ENCODE results near the gene WNK1.

GRCh38 chr12:867905-868304 lies 115.5 kb downstream of the WNK1 start:
- TF ChIP-seq, protein P1, sequence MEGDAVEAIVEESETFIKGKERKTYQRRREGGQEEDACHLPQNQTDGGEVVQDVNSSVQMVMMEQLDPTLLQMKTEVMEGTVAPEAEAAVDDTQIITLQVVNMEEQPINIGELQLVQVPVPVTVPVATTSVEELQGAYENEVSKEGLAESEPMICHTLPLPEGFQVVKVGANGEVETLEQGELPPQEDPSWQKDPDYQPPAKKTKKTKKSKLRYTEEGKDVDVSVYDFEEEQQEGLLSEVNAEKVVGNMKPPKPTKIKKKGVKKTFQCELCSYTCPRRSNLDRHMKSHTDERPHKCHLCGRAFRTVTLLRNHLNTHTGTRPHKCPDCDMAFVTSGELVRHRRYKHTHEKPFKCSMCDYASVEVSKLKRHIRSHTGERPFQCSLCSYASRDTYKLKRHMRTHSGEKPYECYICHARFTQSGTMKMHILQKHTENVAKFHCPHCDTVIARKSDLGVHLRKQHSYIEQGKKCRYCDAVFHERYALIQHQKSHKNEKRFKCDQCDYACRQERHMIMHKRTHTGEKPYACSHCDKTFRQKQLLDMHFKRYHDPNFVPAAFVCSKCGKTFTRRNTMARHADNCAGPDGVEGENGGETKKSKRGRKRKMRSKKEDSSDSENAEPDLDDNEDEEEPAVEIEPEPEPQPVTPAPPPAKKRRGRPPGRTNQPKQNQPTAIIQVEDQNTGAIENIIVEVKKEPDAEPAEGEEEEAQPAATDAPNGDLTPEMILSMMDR (tag by site-specific recombination; IDR thresholded peaks at IDR 0.05): no peak
- TF ChIP-seq ZNF274 (IDR thresholded peaks at IDR 0.05; ENCODE audit: low read length) (no peak), ZNF274 (tag by site-specific recombination; IDR thresholded peaks at IDR 0.05; ENCODE audit: borderline replicate concordance) (no peak), ZNF830 (tag by site-specific recombination; IDR thresholded peaks at IDR 0.05; ENCODE audit: low read depth) (no peak), PRDM10 (tag by site-specific recombination; IDR thresholded peaks at IDR 0.05) (no peak), SCRT1 (tag by site-specific recombination; IDR thresholded peaks at IDR 0.05; ENCODE audit: borderline replicate concordance) (no peak)
- TF ChIP-seq, protein P2, sequence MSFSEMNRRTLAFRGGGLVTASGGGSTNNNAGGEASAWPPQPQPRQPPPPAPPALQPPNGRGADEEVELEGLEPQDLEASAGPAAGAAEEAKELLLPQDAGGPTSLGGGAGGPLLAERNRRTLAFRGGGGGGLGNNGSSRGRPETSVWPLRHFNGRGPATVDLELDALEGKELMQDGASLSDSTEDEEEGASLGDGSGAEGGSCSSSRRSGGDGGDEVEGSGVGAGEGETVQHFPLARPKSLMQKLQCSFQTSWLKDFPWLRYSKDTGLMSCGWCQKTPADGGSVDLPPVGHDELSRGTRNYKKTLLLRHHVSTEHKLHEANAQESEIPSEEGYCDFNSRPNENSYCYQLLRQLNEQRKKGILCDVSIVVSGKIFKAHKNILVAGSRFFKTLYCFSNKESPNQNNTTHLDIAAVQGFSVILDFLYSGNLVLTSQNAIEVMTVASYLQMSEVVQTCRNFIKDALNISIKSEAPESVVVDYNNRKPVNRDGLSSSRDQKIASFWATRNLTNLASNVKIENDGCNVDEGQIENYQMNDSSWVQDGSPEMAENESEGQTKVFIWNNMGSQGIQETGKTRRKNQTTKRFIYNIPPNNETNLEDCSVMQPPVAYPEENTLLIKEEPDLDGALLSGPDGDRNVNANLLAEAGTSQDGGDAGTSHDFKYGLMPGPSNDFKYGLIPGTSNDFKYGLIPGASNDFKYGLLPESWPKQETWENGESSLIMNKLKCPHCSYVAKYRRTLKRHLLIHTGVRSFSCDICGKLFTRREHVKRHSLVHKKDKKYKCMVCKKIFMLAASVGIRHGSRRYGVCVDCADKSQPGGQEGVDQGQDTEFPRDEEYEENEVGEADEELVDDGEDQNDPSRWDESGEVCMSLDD (tag by site-specific recombination; IDR thresholded peaks at IDR 0.05): no peak
- TF ChIP-seq, protein P3, sequence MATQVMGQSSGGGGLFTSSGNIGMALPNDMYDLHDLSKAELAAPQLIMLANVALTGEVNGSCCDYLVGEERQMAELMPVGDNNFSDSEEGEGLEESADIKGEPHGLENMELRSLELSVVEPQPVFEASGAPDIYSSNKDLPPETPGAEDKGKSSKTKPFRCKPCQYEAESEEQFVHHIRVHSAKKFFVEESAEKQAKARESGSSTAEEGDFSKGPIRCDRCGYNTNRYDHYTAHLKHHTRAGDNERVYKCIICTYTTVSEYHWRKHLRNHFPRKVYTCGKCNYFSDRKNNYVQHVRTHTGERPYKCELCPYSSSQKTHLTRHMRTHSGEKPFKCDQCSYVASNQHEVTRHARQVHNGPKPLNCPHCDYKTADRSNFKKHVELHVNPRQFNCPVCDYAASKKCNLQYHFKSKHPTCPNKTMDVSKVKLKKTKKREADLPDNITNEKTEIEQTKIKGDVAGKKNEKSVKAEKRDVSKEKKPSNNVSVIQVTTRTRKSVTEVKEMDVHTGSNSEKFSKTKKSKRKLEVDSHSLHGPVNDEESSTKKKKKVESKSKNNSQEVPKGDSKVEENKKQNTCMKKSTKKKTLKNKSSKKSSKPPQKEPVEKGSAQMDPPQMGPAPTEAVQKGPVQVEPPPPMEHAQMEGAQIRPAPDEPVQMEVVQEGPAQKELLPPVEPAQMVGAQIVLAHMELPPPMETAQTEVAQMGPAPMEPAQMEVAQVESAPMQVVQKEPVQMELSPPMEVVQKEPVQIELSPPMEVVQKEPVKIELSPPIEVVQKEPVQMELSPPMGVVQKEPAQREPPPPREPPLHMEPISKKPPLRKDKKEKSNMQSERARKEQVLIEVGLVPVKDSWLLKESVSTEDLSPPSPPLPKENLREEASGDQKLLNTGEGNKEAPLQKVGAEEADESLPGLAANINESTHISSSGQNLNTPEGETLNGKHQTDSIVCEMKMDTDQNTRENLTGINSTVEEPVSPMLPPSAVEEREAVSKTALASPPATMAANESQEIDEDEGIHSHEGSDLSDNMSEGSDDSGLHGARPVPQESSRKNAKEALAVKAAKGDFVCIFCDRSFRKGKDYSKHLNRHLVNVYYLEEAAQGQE (tag by site-specific recombination; IDR thresholded peaks at IDR 0.05): no peak

Measured in HEK293 (cell line).